ENCODE measurements around the gene PARL. TPM values are rescaled to one million over a fixed set of nuclear protein-coding genes. Genes with fewer than 3 reads are reported as not detected.

Gene PARL
- total and polyA plus RNA-seq, 2 donors (not counting 1 experiment from before 2014, with no cell fraction given) = 23.5 to 46.7 TPM

GRCh38 chr3:183844606-183845005 lies 40.1 kb downstream of the PARL start:
- peaks cover 0 to 53% of the 10 kb centered on the region in 2 experiments for H3K36me3 ChIP-seq (replicated peaks in 1 of 2; ENCODE audit: control extremely low read depth in 1 of 2, control insufficient read depth in 1 of 2, extremely low read depth in 1 of 2, insufficient read depth in 2 of 2, low read length in 1 of 2)
- no peak overlapping the region for H3K4me3 ChIP-seq (ENCODE audit: control extremely low read depth in 1 of 5, extremely low read depth in 1 of 5, insufficient read depth in 1 of 5, low read depth in 2 of 5, low read length in 4 of 5)
- Mint-ChIP-seq H3K27me3 (no peaks in the 10 kb centered on the region), H3K9me3 (ENCODE audit: insufficient read depth) (no peaks in the 10 kb centered on the region), H3K4me3 (no peak overlapping the region), H3K27ac (no peak overlapping the region), H3K4me1 (no peaks in the 10 kb centered on the region)
- intact Hi-C loops (cut with micrococcal nuclease) = no loop called here
- peaks cover 5% of the 10 kb centered on the region for H4K20me1 ChIP-seq (ENCODE audit: control insufficient read depth, insufficient read depth, low read length, poor library complexity, severe bottlenecking)
- H3K4me2 ChIP-seq (replicated peaks; ENCODE audit: low read depth, low read length, poor library complexity, severe bottlenecking) = no peak overlapping the region
- no CpG with 5 or more reads among the region's 2 CpGs for WGBS (ENCODE audit: insufficient coverage)
- TF ChIP-seq EZH2 (IDR thresholded peaks at IDR 0.05; ENCODE audit: borderline replicate concordance, insufficient read depth, low read depth, low read length, poor library complexity, severe bottlenecking) (no peak), CTCF (IDR thresholded peaks at IDR 0.05) (no peak)
- no peak overlapping the region for H3K9ac ChIP-seq (ENCODE audit: low read length)
- ChIA-PET POLR2A (no interaction called here), CTCF (no interaction called here)
- no peak overlapping the region for H2AFZ ChIP-seq (ENCODE audit: insufficient read depth, low read depth, low read length, poor library complexity, severe bottlenecking)
- ATAC-seq (ENCODE audit: low read depth) (no peak), DNase-seq (no peak)
- no peaks in the 10 kb centered on the region for H3K4me1 ChIP-seq (ENCODE audit: control insufficient read depth in 2 of 2, insufficient read depth in 2 of 2, low read length in 2 of 2)
- H3K27me3 ChIP-seq (replicated peaks in 1 of 4; ENCODE audit: control extremely low read depth in 1 of 4, control insufficient read depth in 3 of 4, insufficient read depth in 4 of 4, low read length in 3 of 4) = no peaks in the 10 kb centered on the region
- no peaks in the 10 kb centered on the region for H3K9me3 ChIP-seq (ENCODE audit: control extremely low read depth in 1 of 3, control insufficient read depth in 2 of 3, insufficient read depth in 1 of 3, low read length in 2 of 3)
- no peak overlapping the region for H3K27ac ChIP-seq (ENCODE audit: low read length in 2 of 2)
- no peaks in the 10 kb centered on the region for H3K79me2 ChIP-seq (ENCODE audit: control insufficient read depth, insufficient read depth, low read length)

- ChIA-PET CTCF (interaction anchor here (0.7 kb wide), 1 partner anchor 430 kb away, joined by 3 read pairs; no protein-coding TSS in a partner anchor), POLR2A (no interaction called here)
- Histone ChIP-seq H3K9me3 (ENCODE audit: control extremely low read depth in 1 of 3, control insufficient read depth in 2 of 3, insufficient read depth in 1 of 3, low read length in 2 of 3) (no peaks in the 10 kb centered on the region), H3K9ac (ENCODE audit: low read length) (no peak overlapping the region), H3K4me2 (replicated peaks; ENCODE audit: low read depth, low read length, poor library complexity, severe bottlenecking) (no peak overlapping the region), H2AFZ (ENCODE audit: insufficient read depth, low read depth, low read length, poor library complexity, severe bottlenecking) (no peak overlapping the region), H3K27ac (ENCODE audit: low read length in 2 of 2) (no peak overlapping the region), H4K20me1 (ENCODE audit: control insufficient read depth, insufficient read depth, low read length, poor library complexity, severe bottlenecking) (no peaks in the 10 kb centered on the region), H3K4me3 (ENCODE audit: control extremely low read depth in 1 of 5, extremely low read depth in 1 of 5, insufficient read depth in 1 of 5, low read depth in 2 of 5, low read length in 4 of 5) (no peak overlapping the region), H3K36me3 (replicated peaks in 1 of 2; ENCODE audit: control extremely low read depth in 1 of 2, control insufficient read depth in 1 of 2, extremely low read depth in 1 of 2, insufficient read depth in 2 of 2, low read length in 1 of 2) (peaks cover 3 to 63% of the 10 kb centered on the region in 2 experiments), H3K27me3 (replicated peaks in 1 of 4; ENCODE audit: control extremely low read depth in 1 of 4, control insufficient read depth in 3 of 4, insufficient read depth in 4 of 4, low read length in 3 of 4) (no peaks in the 10 kb centered on the region), H3K79me2 (ENCODE audit: control insufficient read depth, insufficient read depth, low read length) (no peaks in the 10 kb centered on the region), H3K4me1 (ENCODE audit: control insufficient read depth in 2 of 2, insufficient read depth in 2 of 2, low read length in 2 of 2) (no peaks in the 10 kb centered on the region)
- Mint-ChIP-seq H3K4me3 (no peak overlapping the region), H3K27me3 (no peaks in the 10 kb centered on the region), H3K4me1 (no peaks in the 10 kb centered on the region), H3K27ac (no peak overlapping the region), H3K9me3 (ENCODE audit: insufficient read depth) (no peaks in the 10 kb centered on the region)
- TF ChIP-seq EZH2 (IDR thresholded peaks at IDR 0.05; ENCODE audit: borderline replicate concordance, insufficient read depth, low read depth, low read length, poor library complexity, severe bottlenecking) (no peak), CTCF (IDR thresholded peaks at IDR 0.05) (no peak)
- no peak for ATAC-seq (ENCODE audit: low read depth)
- intact Hi-C loops (cut with micrococcal nuclease) = no loop called here
- DNase-seq = no peak
- WGBS (ENCODE audit: insufficient coverage) = no CpG with 5 or more reads among the region's 4 CpGs
Measured at GRCh38 chr3:183839751-183840150, 44.9 kb downstream of the PARL start.
